Fibroblast of skin of left quadriceps (primary cell): Measurements from ENCODE around the gene ATP6V0E1.
"Not testable (repeated sequence)": the region's sequence is repeated elsewhere in the genome, so short reads cannot be mapped to it uniquely, and the experiment has no call there.

Experiments
- DNase-seq, 2 experiments: peaks; one replicate each; pipeline ENCODE4 v3.0.0-alpha.2; 2013; ENCODE audit warnings: low read depth in 2 of 2

ATP6V0E1 gene

DNA sequence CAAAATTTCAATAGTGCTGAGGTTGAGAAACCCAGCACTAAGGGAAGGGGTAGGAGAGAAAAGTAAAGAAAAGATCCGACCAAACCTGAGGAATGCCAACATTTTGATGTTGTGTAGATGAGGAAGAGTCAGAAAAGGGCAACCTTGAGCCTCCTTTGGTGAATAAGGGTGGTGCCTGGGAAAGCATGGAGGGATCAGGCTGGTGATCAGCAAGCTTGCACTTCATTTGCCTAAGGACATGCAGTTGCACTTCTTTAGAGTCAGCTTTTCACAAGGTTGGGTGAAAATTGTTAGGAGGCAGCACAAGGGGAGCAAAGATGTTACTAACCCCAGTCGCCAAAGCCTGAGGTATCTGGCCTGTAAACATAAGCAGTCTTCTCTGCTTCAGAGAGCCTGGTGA lies 20.4 kb downstream of the ATP6V0E1 start:
- DNase-seq, result no peak

DNA sequence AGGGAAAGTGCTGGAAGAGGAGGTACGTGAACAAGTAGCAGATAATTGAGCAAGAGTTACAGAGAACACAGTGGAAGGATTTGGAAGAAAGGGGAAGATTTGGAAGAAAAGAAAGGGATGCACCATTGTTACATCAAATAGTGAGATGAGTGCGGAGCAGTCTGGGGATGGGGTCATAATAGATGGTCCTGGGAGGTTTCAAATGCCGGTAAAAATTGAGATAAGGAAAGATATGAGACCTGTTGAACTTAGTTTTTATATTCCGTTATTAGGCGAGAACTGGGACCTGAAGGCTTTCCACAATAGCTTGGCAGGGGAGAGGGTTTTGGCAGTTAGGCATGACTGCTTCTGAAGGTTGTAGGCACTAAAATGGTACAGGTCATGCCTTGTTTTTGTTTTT lies 20.9 kb downstream of the ATP6V0E1 start:
- DNase-seq, result no peak

DNA sequence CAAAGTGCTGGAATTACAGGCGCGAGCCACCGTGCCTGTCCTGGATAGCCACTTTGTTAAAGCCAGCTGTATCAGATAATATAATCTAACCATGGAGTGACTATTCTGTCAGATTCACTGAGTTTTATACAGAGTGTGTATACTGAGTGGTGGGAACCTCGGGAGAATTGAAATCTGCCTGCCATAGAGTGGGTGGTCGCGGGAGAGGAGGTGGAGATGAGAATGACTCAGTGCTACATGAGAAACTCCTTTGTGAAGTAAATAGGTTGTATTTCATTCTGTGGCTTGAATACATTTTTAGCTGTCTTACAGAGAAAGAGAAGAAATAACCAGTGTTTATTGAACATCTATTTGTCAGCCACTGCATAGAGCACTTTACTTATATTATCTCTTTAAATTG lies 26.4 kb downstream of the ATP6V0E1 start:
- peak; percentile 20 to 28 for DNase-seq

DNA sequence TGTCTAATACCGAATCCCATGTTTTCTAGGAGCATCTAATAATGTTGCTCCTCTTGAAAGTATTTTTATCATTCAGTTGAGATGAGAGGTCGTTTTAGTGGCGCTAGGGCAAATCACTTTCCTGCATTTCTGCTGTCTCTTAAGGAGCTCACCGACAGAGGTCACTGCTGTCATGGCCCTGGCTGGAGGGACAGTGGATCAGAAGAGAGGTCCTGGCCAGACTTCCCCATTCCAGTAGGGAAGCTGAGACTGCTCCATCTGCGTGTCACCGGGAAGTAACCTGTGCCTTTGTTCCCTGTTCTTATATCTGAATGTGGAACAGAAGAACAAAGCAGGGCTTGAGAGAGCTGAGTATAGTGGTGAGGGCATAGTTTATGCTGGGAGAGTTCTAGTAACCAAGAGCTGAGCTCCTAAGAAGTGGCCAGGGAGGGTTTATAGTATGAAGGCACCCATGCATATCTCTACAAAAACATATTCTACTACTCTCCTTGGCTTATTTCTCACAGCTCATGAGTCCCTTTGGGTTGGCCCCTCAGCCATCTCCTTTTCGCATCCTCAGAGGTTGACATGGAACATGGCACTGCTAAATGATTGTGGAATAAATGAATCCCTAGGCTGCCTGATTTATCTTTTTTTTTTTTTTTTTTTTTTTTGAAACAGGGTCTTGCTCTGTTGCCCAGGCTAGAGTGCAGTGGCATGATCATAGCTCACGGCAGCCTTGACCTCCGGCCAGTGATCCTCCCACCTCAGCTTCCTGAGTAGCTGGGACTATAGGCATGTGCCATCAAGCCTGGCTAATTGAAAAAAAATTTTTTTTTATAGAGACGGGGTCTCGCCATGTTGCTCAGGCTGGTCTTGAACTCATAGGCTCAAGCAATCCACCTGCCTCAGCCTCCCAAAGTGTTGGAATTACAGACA lies 27.2 kb downstream of the ATP6V0E1 start:
- DNase-seq, result no peak

DNA sequence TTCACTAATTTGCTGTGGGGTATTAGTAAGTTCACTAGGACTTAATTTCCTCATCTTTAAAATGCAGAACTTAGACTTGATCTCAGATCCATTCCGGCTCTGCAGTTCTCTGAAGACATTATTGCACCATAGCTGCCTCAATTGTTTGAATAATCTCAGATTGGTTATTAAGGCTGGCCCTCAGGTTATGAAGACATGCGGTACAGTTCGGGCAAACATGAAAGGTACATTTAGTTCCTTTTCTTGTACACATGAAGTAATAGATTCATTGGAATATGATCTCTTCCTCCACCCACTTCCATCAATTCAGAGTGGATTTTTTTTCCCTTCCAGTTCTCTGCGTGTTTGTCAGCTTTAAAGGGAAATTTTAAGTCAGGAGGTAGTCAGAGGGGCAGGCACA lies 28.0 kb downstream of the ATP6V0E1 start:
- no peak for DNase-seq

DNA sequence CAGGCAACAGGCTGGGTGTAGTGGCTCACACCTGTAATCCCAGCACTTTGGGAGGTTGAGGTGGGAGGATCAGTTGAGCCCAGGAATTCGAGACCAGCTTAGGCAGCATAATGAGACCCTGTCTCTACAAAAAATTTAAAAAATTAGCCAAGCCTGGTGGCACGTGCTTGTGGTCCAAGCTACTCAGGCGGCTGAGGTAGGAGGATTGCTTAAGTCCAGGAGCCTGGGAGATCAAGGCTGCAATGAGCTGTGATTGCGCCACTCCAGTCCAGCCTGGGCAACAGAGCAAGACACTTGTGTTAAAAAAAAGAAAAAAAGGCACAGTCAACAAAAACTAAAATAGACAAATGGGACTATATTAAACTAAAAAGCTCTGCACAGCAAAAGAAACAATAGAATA lies 29.3 kb downstream of the ATP6V0E1 start:
- DNase-seq, result no peak

DNA sequence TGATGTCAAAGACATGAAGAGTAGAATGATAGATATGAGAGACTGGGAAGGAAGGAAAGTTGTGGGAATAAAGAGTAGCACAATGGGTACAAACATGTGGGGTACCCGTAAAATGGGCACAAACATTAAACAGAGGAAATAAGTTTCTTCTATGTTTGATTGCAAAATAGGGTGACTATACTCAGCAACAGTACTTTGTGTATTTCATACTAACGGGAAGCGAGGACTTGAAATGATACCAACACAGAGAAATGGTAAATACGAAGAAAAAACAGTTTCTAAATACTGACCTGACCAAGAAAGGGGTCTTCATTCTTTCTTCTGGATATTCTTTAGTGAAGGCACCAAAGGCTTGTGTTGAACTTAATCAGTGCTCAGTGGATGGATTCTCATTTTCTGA lies 31.1 kb downstream of the ATP6V0E1 start:
- DNase-seq, result no peak

DNA sequence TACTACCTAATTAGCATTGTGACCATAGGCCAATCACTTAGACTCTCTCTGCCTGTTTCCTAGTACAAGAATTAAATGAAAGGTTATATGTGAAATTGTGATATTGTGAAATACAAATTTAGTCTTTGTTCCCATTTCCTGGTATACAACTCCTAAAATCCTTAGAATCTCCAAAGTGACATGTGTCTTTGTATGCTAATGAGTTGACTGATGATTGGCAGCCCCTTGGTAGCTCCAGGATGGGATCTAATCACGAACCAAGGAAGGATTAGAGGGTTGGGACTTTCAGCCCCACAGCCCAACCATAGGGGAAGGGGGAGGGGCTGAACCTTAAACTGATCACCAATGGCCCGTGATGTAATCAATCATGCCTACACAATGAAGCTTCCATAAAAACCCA lies 31.6 kb downstream of the ATP6V0E1 start:
- no peak for DNase-seq

DNA sequence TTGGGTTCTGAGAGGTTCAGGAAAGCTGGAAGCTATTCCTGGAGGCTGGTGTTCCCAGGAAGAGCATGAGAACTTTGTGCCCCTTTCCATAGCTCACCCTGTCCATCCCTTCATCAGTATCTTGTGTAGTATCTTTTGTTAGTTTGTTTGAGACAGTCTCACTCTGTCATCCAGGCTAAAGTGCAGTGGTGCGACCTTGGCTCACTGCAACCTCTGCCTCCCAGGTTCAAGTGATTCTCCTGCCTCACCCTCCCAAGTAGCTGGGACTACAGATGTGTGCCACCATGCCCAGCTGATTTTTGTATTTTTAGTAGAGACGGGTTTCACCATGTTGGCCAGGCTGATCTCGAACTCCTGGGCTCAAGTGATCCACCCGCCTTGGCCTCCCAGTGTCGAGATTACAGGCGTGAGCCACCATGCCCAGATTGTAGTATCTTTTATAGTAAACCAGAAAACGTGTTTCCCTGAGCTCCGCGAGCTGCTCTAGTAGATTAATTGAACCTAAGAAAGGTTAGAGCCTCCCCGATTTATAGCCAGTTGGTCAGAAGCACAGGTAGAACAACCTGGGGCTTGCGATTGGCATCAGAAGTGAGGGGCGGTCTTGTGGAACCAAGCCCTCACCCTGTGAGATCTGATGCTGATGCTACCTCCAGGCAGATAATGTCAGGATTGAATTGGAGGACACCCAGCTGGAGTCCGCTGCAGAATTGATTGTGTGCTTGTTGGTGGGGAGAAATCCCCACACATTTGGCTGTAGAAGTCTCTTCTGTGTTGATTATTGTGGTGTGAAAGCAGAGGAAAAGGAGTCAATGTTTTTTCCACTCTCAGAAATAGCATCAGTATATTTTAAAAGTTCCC lies 32.3 kb downstream of the ATP6V0E1 start:
- no peak for DNase-seq

DNA sequence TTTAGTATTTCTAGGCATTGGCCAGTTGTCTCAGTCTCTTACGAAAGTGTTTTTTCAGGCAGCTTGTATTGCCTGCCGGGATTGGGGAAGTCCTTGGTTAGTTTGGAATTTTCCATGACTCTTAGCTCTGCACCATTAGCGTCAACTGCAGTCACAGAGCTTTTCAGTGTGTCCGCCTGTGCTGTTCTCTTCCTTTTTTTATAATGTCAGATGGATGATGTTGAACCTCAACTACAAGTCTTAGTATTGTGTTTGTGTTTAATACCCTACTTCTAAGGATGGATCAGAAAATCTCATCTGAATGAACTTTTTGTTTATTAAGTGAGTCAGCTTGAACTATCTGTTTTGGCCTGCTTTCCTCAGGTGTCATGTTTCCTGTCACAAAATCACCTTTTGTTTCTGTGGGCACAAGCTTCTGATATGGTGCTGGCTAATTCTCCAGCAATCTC lies 33.1 kb downstream of the ATP6V0E1 start:
- peak; percentile 11 to 12 for DNase-seq

DNA sequence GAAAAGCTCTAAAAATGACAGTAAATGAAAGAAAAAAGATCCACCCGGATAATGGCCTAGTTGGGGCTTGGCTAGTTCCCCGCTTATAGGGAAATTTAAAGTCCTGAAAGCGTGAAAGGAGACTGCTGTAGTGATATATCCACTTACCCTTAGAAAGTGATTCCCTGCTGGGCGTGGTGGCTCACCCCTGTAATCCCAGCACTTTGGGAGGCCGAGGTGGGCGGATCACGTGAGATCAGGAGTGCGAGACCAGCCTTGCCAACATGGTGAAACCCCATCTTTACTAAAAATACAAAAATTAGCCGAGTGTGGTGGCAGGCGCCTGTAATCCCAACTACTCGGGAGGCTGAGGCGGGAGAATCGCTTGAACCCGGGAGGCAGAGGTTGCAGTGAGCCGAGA lies 33.5 kb downstream of the ATP6V0E1 start:
- not testable (repeated sequence) for DNase-seq

DNA sequence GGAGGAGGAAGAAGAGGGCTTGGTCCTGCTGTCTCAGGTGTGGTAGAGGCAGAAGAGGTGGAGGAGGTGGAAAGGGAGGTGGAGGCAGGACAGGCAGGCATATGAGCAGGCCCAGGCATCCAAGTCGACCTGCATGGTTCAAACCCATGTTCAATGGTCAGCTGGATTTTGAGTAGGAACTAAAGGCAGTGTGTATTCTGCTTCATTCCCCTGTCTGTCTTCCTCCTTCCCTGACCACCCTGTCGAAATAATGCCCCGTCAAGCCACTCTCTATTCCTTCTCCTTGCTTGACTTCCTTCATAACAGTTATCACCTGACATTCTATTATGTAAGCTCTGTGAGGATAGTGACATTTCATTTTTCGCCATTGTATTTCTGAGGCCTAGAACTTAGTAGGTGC lies 34.8 kb downstream of the ATP6V0E1 start:
- no peak for DNase-seq

DNA sequence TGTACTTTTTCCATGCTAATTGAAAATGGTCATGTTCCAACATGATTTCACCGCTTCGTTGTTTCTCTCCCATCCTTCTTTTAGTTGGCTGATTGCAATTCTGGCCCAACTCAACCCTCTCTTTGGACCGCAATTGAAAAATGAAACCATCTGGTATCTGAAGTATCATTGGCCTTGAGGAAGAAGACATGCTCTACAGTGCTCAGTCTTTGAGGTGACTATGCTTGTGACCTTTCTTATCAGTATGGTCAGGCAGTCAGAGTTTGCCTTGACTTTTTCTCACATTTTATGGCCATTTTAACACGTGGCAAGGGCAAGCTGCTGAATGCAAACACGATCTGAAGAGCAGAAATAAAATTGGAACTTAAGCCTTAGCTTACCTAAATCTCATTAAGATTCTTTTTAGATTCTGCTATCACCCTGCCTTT lies 36.6 kb downstream of the ATP6V0E1 start:
- DNase-seq, result no peak

DNA sequence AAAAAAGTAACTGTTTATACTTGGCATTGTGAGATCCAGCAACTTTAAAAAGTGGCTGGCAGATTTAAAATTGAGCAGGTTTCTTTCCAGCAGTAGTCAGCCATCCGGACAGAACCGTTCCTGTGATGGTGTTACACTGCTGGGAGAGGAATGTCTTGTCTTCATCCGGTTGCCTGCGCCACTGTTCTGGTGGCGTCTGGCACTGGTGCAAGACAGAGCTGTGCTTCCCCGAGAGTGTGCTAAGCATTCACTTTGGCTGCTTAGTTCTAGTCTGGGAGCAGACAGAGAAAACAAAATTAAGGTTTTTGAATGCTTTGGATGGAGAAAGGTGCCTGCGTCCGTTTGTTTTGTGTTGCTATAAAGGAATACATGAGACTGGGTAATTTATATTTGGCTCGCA lies 37.1 kb downstream of the ATP6V0E1 start:
- no peak for DNase-seq

DNA sequence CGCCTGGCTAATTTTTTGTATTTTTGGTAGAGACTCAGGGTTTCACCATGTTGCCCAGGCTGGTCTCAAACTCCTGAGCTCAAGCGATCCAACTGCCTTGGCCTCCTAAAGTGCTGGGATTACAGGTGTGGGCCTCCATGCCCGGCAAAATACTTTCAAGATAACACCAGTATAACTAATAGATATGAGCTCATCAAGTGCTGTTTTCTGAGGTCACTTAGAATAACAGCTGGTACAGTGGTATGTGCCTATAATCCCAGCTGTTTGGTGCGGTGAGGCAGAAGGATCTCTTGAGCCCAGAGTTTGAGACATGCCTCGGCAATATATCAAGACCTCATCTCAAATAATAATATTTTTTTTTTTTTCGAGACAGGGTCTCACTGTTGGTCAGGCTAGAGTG lies 42.1 kb downstream of the ATP6V0E1 start:
- DNase-seq, result no peak

DNA sequence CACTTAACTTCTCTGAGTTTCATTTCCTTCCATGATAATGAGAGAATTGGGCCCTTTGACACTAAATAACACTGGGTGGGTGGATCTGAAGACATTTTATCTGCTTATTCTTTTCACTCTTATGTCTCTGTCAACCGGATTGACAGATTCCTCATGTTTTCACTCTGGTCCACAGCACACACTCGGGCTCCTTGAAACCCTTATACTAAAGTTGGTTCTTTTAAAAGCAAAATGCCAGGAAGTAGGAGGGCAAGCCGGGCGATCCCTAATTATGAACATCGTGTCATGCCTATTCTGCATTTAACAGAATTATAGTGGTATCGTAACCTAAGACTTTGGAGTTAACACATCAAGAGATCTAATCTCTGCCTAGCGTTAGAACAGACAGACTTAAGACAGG lies 44.3 kb downstream of the ATP6V0E1 start:
- no peak for DNase-seq

DNA sequence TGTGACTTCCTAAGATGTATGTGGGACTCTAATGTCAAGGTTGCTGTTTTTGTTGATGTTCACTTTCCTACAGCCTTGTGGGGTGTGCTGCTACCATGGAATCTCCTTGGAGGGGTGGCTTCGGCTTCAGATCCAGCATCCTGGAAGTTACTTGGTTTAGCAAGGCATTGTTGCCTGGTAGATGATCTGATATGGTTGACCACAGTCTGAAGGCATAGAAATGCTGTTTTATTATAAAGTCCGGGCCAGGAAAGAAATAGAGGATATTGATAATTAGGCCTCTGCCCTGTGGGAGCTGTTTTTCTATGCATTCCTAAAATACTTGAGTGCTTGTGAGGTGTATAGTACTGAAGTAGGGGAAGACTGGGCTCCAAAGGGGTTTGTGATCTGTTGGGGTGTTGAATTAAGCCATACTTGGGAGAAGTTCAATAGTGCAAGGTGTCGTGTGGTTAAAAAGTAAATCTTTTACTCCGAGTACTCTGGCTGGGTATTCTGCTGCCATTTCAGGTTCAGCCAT lies 45.3 kb downstream of the ATP6V0E1 start:
- no peak for DNase-seq

DNA sequence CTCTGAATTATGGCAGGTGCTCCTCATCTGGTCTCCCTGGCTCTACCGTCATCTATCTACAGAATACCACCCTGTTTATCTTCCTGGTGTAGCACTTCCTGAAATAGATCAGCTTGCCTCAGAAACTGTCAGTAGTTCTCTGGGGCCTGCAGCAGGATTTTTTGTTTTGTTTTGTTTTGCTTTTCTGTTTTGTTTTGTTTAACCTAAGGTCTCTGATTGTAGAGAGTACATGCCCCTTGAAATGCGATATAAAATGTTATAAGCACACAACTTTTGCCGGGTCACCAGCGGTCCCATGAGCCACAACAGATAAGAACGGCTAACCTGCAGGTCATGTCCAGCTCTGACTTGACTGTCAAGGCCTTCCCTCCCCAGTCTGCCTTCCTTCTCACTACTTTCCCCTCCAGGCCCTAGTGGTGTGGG lies 45.9 kb downstream of the ATP6V0E1 start:
- DNase-seq, result no peak

DNA sequence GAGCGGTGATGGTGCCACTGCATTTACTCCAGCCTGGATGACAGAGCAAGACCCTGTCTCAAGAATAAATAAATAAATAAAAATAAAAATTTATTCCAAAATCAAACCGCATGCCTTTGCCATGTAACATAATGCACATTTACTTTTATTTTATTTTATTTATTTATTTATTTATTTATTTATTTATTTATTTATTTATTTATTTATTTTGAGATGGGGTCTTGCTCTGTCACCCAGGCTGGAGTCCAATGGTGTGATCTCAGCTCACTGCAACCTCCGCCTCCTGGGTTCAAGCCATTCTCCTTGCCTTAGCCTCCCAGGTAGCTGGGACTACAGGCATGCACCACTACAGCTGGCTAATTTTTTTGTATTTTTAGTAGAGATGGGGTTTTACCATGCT lies 48.5 kb downstream of the ATP6V0E1 start:
- DNase-seq, result not testable (repeated sequence)

DNA sequence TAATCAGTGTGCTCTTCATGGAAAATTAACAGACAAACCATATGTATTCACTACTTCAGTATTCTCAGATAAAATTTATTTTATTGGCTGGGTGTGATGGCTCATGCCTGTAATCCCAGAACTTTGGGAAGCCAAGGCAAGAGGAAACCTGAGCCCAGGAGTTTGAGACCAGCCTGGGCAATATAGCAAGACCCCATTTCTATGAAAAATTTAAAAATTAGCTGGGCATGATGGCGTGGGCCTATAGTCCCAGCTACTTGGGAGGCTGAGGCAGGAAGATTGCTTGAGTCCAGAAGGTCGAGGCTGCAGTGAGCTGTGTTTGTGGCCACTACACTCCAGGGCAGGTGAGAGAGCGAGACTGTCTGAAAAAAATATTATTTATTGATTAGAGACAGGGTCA lies 49.2 kb downstream of the ATP6V0E1 start:
- DNase-seq, result no peak

DNA sequence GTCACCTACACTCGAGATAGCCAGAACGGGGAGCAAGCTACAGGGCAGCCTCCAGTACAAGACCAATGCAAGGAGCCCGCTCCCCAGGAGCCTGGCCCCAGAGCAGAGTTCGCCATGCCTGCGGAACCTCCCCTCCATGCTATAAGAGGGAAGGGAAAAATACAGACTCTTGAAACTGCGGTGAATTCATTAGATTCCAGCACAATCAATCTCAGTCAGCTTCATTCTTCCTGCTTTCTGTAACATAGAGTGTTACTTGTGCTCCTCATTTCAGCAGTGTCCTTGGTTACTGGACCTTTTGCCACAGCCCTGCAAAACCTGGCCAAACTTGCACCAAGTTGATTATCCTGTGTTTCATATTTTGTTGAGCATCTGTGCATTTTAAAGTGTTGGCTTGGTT lies 50.4 kb downstream of the ATP6V0E1 start:
- no peak for DNase-seq

DNA sequence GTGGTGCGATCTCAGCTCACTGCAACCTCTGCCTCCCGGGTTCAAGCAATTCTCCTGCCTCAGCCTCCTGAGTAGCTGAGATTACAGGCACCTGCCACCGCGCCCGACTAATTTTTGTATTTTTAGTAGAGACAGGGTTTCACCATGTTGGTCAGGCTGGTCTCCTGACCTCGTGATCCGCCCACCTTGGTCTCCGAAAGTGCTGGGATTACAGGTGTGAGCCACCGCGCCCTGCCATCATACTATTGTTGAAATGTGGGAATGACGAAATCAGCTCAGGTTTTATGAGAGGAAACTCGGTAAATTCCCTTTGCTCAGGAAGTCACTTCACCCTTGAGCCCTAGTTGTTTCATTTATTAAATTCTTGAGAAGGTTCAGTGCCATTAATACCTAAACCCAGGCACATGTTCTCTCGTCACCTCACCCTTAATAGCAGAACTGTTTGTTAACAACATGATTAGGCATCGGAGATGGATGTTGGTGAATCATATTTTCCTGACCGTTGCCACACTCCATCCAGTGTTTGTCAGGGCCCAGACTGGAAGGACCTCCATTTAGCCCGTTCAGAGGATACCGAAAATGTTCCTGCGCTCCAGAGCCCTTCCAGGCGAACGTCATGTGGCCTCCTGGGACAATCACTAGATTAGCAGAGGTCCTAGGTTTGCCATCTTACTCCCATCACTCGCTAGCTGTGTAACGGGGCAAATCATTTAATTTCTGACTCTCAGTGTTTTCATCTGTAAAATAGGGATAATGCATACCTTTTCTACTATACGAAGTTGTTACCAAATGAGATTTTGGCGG lies 52.5 kb downstream of the ATP6V0E1 start:
- no peak for DNase-seq
